ENCODE measurements around the gene PFKFB4.

The PFKFB4 gene

DNA sequence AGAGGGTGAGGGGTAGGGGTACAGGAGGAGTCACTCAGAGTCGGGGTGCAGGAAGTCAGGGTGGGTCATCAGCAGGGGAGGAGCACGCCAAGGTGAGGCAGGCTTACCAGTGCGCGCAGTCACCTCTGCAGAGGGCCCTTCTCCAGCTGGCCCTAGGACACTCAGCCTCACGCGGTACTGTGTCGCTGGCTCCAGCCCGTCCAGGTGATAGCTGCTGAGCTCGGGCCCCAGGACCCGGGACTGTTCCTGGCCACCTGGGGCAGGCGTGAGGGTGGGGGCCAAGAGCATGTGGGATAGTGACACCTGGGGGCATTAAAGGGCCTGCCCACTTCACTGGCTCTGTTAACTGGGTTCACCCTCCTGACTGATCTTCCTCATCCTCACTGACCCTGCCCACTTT is 31.1 kb upstream of the PFKFB4 start:
- TF ChIP-seq, protein P1, sequence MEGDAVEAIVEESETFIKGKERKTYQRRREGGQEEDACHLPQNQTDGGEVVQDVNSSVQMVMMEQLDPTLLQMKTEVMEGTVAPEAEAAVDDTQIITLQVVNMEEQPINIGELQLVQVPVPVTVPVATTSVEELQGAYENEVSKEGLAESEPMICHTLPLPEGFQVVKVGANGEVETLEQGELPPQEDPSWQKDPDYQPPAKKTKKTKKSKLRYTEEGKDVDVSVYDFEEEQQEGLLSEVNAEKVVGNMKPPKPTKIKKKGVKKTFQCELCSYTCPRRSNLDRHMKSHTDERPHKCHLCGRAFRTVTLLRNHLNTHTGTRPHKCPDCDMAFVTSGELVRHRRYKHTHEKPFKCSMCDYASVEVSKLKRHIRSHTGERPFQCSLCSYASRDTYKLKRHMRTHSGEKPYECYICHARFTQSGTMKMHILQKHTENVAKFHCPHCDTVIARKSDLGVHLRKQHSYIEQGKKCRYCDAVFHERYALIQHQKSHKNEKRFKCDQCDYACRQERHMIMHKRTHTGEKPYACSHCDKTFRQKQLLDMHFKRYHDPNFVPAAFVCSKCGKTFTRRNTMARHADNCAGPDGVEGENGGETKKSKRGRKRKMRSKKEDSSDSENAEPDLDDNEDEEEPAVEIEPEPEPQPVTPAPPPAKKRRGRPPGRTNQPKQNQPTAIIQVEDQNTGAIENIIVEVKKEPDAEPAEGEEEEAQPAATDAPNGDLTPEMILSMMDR (IDR thresholded peaks at IDR 0.05; ENCODE audit: extremely low read depth, insufficient read depth, missing control alignments) = no peak
- DNase-seq (ENCODE audit: low spot score) = no peak
- in situ Hi-C loops (cut with MboI; ENCODE audit: low pct_unique_long_range_greater_than_20kb, low sequenced_read_pairs, unreplicated experiment) = no loop called here

DNA sequence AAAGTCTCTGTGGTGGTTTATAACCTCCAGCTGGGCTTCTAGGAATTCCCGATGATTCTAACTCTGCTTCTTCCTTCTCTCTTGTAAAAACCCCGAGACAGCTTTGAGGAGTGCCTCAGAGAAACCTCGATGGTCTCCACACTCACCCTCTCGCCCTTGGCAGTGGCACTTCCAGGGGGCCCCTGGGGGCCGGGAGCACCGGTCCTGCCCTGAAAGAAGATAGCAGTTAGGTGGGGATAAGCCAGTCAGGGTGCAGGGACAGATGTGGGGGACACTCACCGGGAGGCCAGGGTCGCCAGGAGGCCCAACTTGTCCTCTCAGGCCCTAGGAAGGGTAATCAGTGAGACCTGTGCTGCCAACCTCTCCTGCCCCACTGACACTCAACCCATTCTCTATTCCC is 28.8 kb upstream of the PFKFB4 start:
- in situ Hi-C loops (cut with MboI; ENCODE audit: low pct_unique_long_range_greater_than_20kb, low sequenced_read_pairs, unreplicated experiment) = no loop called here
- TF ChIP-seq, protein P1 (IDR thresholded peaks at IDR 0.05; ENCODE audit: extremely low read depth, insufficient read depth, missing control alignments) = no peak
- DNase-seq (ENCODE audit: low spot score) = no peak

DNA sequence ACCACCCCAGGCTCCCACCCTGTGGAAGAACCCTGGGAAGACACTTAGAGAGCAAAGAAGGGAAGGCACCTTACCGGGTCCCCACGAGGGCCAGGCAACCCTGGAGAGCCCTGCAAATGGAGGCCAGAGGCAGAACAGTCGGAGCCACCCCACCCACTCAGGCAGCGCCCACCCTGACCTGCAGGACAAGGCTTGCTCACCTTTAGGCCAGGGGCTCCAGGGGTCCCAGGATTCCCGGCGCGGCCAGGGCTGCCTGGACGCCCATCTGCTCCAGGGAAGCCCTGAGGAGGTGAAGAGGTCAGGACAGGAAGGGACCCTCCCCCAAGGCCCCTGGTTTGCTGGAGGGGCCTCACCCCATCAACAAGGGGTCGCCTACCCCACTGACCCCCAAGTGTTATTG is 28.2 kb upstream of the PFKFB4 start:
- no peak for DNase-seq (ENCODE audit: low spot score)
- in situ Hi-C loops (cut with MboI; ENCODE audit: low pct_unique_long_range_greater_than_20kb, low sequenced_read_pairs, unreplicated experiment) = no loop called here
- TF ChIP-seq, protein P1 (IDR thresholded peaks at IDR 0.05; ENCODE audit: extremely low read depth, insufficient read depth, missing control alignments) = no peak

DNA sequence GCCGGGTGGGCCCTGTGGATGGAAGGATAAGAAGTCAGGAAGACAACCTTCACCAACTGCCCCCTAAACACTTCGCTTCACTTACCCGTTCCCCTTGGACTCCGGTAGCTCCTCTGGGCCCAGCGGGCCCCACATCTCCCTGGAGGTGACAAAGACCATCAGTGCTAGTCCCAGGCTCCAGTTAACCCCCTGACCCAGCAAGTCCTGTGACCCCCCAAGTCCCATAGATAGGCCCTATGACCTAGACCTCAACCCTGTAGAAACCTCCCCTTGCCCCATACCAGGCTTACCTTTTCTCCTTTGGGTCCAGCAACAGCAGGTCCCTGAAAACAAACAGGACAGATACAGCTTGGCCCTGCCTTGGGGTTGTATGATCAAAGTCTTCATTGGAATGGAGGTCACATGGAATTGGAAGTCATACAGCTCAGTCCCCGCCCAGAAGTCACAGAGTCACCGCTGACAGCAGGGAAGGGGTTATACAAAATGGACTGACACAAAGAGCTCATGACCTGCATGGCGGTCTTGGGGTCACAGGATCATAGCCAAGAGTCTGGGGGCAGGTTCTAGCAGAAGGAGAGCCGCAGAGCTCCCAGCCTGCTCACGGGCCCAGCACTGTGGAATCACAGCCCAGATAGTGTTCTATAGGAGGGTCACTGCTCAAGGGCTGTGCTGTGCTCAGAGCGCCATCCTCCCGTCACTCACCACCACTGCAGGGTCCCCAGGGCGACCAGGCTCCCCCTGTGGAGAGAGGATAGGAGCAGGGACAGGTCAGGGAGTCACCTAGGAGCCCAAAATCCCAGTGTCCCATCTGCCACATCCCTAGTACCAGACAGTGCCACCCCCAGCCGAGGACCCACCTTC is 25.2 kb upstream of the PFKFB4 start:
- in situ Hi-C loops (cut with MboI; ENCODE audit: low pct_unique_long_range_greater_than_20kb, low sequenced_read_pairs, unreplicated experiment) = no loop called here
- DNase-seq (ENCODE audit: low spot score) = no peak
- TF ChIP-seq, protein P1 (IDR thresholded peaks at IDR 0.05; ENCODE audit: extremely low read depth, insufficient read depth, missing control alignments) = no peak

DNA sequence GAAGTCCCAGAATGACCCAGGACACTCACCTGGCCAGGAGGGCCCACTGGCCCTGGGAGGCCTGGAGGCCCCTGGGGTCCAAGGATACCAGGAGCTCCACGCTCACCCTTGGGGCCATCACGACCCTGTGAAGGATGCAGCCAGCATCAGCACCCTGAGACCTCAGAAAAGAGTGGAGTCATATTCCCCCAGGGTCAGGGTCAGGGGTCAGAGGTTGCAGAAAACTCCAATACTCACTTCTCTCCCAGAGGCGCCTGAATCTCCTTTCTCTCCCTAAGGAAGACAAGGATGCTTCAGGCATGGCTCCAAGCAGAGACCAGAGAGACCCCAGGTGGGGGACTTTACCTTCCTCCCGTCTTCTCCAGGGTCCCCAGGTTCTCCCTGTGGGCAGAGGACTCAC is 20.0 kb upstream of the PFKFB4 start:
- DNase-seq (ENCODE audit: low spot score) = no peak
- in situ Hi-C loops (cut with MboI; ENCODE audit: low pct_unique_long_range_greater_than_20kb, low sequenced_read_pairs, unreplicated experiment) = no loop called here
- TF ChIP-seq, protein P1 (IDR thresholded peaks at IDR 0.05; ENCODE audit: extremely low read depth, insufficient read depth, missing control alignments) = no peak

DNA sequence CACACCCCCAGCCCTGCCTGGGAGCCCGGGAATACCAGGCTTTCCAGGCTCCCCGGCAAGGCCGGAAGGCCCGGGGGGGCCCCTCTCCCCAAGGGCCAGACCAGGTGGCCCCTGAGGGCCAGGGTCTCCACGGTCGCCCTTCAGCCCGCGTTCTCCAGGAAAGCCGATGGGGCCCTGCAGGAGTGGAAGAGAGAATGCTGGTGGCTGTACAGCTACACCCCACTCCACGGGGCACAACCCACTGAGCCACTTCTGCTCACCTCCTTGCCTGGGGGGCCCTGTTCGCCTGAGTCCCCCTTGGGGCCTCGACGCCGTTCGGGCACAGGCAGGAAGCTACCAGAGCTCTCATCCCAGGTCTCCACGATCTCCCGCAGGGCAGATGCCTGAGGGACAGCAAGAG is 18.8 kb upstream of the PFKFB4 start:
- in situ Hi-C loops (cut with MboI; ENCODE audit: low pct_unique_long_range_greater_than_20kb, low sequenced_read_pairs, unreplicated experiment) = no loop called here
- DNase-seq (ENCODE audit: low spot score) = no peak
- TF ChIP-seq, protein P1 (IDR thresholded peaks at IDR 0.05; ENCODE audit: extremely low read depth, insufficient read depth, missing control alignments) = no peak

All from GM13977 (cell line).